HepG2 (cell line): ENCODE results near the gene MICAL3. TPM values are rescaled to one million over a fixed set of nuclear protein-coding genes. Genes with fewer than 3 reads are reported as not detected.

Experiments used
- ATF7 ChIP-seq, 2 experiments: fragments of 450-650 bp in 1 of 2; sonication (generic) in 1 of 2; formaldehyde crosslinking in 1 of 2; IDR thresholded peaks; 2 replicates each; pipeline versions ENCODE4 v1.4.0 to v1.6.1; 2016 to 2020; ENCODE audit warnings: antibody characterized with exemption in 1 of 2, mild to moderate bottlenecking in 1 of 2, missing genetic modification reagents in 1 of 2
- BCL6 ChIP-seq: IDR thresholded peaks from 2 replicates; pipeline ENCODE4 v1.6.1; 2016; ENCODE audit warnings: missing genetic modification reagents, missing compliant biosample characterization
- CEBPG ChIP-seq: IDR thresholded peaks from 2 replicates; pipeline ENCODE4 v1.6.1; 2016
- DR1 ChIP-seq: sonication (generic); formaldehyde crosslinking; IDR thresholded peaks from 2 replicates; pipeline ENCODE4 v1.8.0; 2021; ENCODE audit warnings: mild to moderate bottlenecking, missing genetic modification reagents, inconsistent platforms
- IRX3 ChIP-seq: sonication (generic); formaldehyde crosslinking; IDR thresholded peaks from 2 replicates; pipeline ENCODE4 v1.8.1; 2023; ENCODE audit warnings: mild to moderate bottlenecking, low read depth, missing genetic modification reagents, borderline replicate concordance
- MBD4 ChIP-seq: IDR thresholded peaks from 2 replicates; pipeline ENCODE4 v1.6.1; 2012; ENCODE audit warnings: low read length, inconsistent platforms, borderline replicate concordance
- ONECUT2 ChIP-seq: sonication (generic); formaldehyde crosslinking; IDR thresholded peaks from 2 replicates; pipeline ENCODE4 v1.4.0; 2020; ENCODE audit warnings: missing genetic modification reagents
- RFX3 ChIP-seq: IDR thresholded peaks from 2 replicates; pipeline ENCODE4 v1.6.1; 2016; ENCODE audit warnings: missing biosample characterization, missing genetic modification reagents
- SOX13 ChIP-seq, 3 experiments: fragments of 450-650 bp in 1 of 3; sonication (generic) in 1 of 3; formaldehyde crosslinking in 1 of 3; IDR thresholded peaks in 2 of 3; conservative IDR thresholded peaks in 1 of 3; 2 replicates each; pipeline versions ENCODE4 v1.5.0 to v1.6.1; 2016 to 2020; ENCODE audit warnings: antibody characterized with exemption in 1 of 3, mild to moderate bottlenecking in 1 of 3, missing compliant biosample characterization in 1 of 3, missing genetic modification reagents in 1 of 3, moderate library complexity in 1 of 3
- SP5 ChIP-seq: IDR thresholded peaks from 2 replicates; pipeline ENCODE4 v1.6.1; 2016; ENCODE audit warnings: low read depth, borderline replicate concordance
- ZC3H4 ChIP-seq: sonication (generic); formaldehyde crosslinking; IDR thresholded peaks from 2 replicates; pipeline ENCODE4 v1.4.0; 2020; ENCODE audit warnings: missing genetic modification reagents, borderline replicate concordance
- polyA plus RNA-seq, 8 experiments: library from polyadenylated mRNA; depleted of rRNA in 3 of 8; stranded (reverse) in 7 of 8; unstranded in 1 of 8; fragments of >200 nt; fragmentation: Illumina TruSeq in 4 of 8; extraction: Trizol in 4 of 8; gene quantifications; 2 replicates each; pipeline versions ENCODE4 v1.2.1 to v1.2.3, GENCODE V29; 2011 to 2016; ENCODE audit warnings: low read depth in 4 of 8, missing spikeins in 1 of 8, mixed read lengths in 1 of 8; ENCODE audit not compliant: insufficient read depth in 1 of 8
- total RNA-seq, 5 experiments: library from RNA; depleted of rRNA; stranded (reverse); fragments of >200 nt; fragmentation: Illumina TruSeq; extraction: Trizol; gene quantifications; 2 replicates each; pipeline ENCODE4 v1.2.3, GENCODE V29; 2016; ENCODE audit warnings: low read depth in 1 of 5
- TF ChIP-seq, protein P1 (sequence below): sonication (generic); formaldehyde crosslinking; IDR thresholded peaks from 2 replicates; pipeline ENCODE4 v1.5.0; 2020; ENCODE audit warnings: missing genetic modification reagents
- TF ChIP-seq, protein P2 (sequence below), 2 experiments: sonication (generic) in 1 of 2; formaldehyde crosslinking in 1 of 2; IDR thresholded peaks; 2 replicates each; pipeline versions ENCODE4 v1.6.1 to v1.9.0; 2014 to 2022; ENCODE audit warnings: antibody characterized with exemption in 1 of 2, borderline replicate concordance in 1 of 2, inconsistent platforms in 1 of 2, low read depth in 1 of 2, missing genetic modification reagents in 1 of 2
- TF ChIP-seq, protein P3 (sequence below): sonication (generic); formaldehyde crosslinking; IDR thresholded peaks from 2 replicates; pipeline ENCODE4 v1.8.1; 2023; ENCODE audit warnings: mild to moderate bottlenecking, missing genetic modification reagents
- TF ChIP-seq, protein P4 (sequence below): sonication (generic); formaldehyde crosslinking; IDR thresholded peaks from 2 replicates; pipeline ENCODE4 v1.4.0; 2020; ENCODE audit warnings: missing genetic modification reagents

MICAL3 gene
- total and polyA plus RNA-seq, 2 of the 13 experiments (the other 11 are each of a cell fraction or from before 2014, with no cell fraction given) = 5.3 to 12.5 TPM

- TF ChIP-seq, protein P1, sequence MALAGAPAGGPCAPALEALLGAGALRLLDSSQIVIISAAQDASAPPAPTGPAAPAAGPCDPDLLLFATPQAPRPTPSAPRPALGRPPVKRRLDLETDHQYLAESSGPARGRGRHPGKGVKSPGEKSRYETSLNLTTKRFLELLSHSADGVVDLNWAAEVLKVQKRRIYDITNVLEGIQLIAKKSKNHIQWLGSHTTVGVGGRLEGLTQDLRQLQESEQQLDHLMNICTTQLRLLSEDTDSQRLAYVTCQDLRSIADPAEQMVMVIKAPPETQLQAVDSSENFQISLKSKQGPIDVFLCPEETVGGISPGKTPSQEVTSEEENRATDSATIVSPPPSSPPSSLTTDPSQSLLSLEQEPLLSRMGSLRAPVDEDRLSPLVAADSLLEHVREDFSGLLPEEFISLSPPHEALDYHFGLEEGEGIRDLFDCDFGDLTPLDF (CRISPR knock-in tag) = peak; percentile 70
- TF ChIP-seq DR1 (CRISPR knock-in tag) = peak; percentile 80
- TF ChIP-seq ONECUT2 (CRISPR knock-in tag) = 0 out of 2 replicates have a peak, but pooled peaks have one; percentile 10
- TF ChIP-seq, protein P2, sequence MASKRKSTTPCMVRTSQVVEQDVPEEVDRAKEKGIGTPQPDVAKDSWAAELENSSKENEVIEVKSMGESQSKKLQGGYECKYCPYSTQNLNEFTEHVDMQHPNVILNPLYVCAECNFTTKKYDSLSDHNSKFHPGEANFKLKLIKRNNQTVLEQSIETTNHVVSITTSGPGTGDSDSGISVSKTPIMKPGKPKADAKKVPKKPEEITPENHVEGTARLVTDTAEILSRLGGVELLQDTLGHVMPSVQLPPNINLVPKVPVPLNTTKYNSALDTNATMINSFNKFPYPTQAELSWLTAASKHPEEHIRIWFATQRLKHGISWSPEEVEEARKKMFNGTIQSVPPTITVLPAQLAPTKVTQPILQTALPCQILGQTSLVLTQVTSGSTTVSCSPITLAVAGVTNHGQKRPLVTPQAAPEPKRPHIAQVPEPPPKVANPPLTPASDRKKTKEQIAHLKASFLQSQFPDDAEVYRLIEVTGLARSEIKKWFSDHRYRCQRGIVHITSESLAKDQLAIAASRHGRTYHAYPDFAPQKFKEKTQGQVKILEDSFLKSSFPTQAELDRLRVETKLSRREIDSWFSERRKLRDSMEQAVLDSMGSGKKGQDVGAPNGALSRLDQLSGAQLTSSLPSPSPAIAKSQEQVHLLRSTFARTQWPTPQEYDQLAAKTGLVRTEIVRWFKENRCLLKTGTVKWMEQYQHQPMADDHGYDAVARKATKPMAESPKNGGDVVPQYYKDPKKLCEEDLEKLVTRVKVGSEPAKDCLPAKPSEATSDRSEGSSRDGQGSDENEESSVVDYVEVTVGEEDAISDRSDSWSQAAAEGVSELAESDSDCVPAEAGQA (IDR thresholded peaks at IDR 0.05; ENCODE audit: low read depth) = no peak
- TF ChIP-seq, protein P2 (CRISPR knock-in tag; IDR thresholded peaks at IDR 0.05; ENCODE audit: borderline replicate concordance) = no peak
- no peak for TF ChIP-seq ZC3H4
- no peak for TF ChIP-seq RFX3
- TF ChIP-seq, protein P3, sequence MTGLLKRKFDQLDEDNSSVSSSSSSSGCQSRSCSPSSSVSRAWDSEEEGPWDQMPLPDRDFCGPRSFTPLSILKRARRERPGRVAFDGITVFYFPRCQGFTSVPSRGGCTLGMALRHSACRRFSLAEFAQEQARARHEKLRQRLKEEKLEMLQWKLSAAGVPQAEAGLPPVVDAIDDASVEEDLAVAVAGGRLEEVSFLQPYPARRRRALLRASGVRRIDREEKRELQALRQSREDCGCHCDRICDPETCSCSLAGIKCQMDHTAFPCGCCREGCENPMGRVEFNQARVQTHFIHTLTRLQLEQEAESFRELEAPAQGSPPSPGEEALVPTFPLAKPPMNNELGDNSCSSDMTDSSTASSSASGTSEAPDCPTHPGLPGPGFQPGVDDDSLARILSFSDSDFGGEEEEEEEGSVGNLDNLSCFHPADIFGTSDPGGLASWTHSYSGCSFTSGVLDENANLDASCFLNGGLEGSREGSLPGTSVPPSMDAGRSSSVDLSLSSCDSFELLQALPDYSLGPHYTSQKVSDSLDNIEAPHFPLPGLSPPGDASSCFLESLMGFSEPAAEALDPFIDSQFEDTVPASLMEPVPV (CRISPR knock-in tag) = no peak
- peak; percentile 70; the same call in 1 of the 2 replicates for TF ChIP-seq IRX3 (CRISPR knock-in tag)
- no peak for TF ChIP-seq MBD4
- peak; percentile 17; the same call in 1 of the 2 replicates for TF ChIP-seq SP5
- TF ChIP-seq ATF7 (IDR thresholded peaks at IDR 0.05) = peak; percentile 82
- TF ChIP-seq ATF7 (CRISPR knock-in tag; IDR thresholded peaks at IDR 0.05) = no peak
- TF ChIP-seq, protein P4, sequence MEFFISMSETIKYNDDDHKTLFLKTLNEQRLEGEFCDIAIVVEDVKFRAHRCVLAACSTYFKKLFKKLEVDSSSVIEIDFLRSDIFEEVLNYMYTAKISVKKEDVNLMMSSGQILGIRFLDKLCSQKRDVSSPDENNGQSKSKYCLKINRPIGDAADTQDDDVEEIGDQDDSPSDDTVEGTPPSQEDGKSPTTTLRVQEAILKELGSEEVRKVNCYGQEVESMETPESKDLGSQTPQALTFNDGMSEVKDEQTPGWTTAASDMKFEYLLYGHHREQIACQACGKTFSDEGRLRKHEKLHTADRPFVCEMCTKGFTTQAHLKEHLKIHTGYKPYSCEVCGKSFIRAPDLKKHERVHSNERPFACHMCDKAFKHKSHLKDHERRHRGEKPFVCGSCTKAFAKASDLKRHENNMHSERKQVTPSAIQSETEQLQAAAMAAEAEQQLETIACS (CRISPR knock-in tag) = peak; percentile 74
- 0 out of 2 replicates have a peak, but pooled peaks have one; percentile 35 for TF ChIP-seq BCL6 (CRISPR knock-in tag)
- TF ChIP-seq SOX13 (IDR thresholded peaks at IDR 0.05) = no peak
- TF ChIP-seq SOX13 (CRISPR knock-in tag; conservative IDR thresholded peaks at IDR 0.05 in 1 of 2, IDR thresholded peaks at IDR 0.05 in 1 of 2) = 0 out of 4 replicates have a peak, but pooled peaks of 1 of the 2 experiments have one; percentile 12
- no peak for TF ChIP-seq CEBPG (CRISPR knock-in tag)
Observed at GRCh38 chr22:18001040-18001893, 23.1 kb downstream of the MICAL3 start (continued).
